ENCODE results near the gene XYLT2.
"Not testable (repeated sequence)": the region's sequence is repeated elsewhere in the genome, so short reads cannot be mapped to it uniquely, and the experiment has no call there.

The XYLT2 gene

GRCh38 chr17:50397111-50397918, 51.4 kb downstream of the XYLT2 start, which contains the start of gene LRRC59:
LRRC59 (minus strand) TSS chr17:50397523; CDS start chr17:50397317, 206 bp downstream.
- DNase-seq, result peak; percentile 89 to 90

GRCh38 chr17:50397919-50398285, 52.0 kb downstream of the XYLT2 start:
- DNase-seq, result no peak

- not testable (repeated sequence) for DNase-seq
These were observed 52.7 kb downstream of the XYLT2 start for GRCh38 chr17:50398672-50399071.

DNA sequence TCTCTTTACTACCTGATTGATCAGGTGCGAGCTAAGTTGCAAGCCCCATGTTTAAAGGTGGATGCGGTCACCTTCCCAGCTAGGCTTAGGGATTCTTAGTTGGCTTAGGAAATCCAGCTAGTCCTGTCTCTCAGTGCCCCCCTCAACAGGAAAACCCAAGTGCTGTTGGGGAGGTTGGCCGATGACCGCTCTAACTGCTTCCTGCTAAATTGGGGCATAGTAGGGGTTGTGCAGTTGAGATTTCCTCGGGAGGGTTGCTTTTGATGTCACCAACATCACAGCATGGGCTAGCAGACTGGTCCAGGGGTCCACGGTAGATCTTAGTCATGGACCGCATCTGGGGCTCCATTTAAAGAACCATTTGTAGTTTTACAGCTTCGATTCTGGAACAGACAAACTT, 53.7 kb downstream of the XYLT2 start:
- not testable (repeated sequence) for DNase-seq

- DNase-seq, result not testable (repeated sequence)
These were observed 59.4 kb downstream of the XYLT2 start for GRCh38 chr17:50405351-50405750.

GRCh38 chr17:50406578-50406977, 60.7 kb downstream of the XYLT2 start:
- no peak for DNase-seq

DNA sequence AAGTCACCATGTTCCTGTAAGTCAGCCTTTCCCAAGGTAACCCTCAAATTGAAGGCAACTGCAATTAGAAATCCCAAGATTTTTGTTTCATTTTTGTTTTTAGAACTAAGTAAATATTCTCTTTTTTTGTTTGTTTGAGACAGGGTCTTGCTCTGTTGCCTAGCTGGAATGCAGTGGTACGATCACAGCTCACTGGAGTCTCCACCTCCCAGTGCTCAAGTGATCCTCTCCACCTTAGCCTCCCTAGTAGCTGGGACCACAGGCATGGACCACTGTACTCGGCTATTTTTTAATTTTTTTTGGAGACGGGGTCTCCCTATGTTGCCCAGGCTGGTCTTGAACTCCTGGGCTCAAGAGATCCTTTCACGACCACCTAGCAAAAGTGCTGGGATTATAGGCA, 62.0 kb downstream of the XYLT2 start:
- DNase-seq, result no peak

All from stimulated activated CD4-positive, alpha-beta T cell treated with anti-CD3 and anti-CD28 coated beads, Interleukin-4, amount 100 ng/mL, for 4 hours (primary cell).